BJ (cell line): Measurements from ENCODE around the gene CD226. TPM values are rescaled to one million over a fixed set of nuclear protein-coding genes. Genes with fewer than 3 reads are reported as not detected.
"Not testable (repeated sequence)": the region's sequence is repeated elsewhere in the genome, so short reads cannot be mapped to it uniquely, and the experiment has no call there.

ENCODE experiments used
- CTCF ChIA-PET: fragments of 350-600 bp; formaldehyde crosslinking; extraction: SDS; loops from one replicate; lab custom pipeline; 2021; ENCODE audit warnings: antibody characterized with exemption, inconsistent platforms; lab: Yijun Ruan, JAX
- POLR2A ChIA-PET: fragments of 300-600 bp; sonication (Branson Sonifier 250); formaldehyde crosslinking; extraction: SDS; loops from one replicate; lab custom pipeline; 2021; ENCODE audit warnings: antibody characterized with exemption; lab: Charles Lee
- DNase-seq: peaks from one replicate; pipeline ENCODE4 v3.0.0-alpha.2; 2011; ENCODE audit warnings: low read depth
- H3K27me3 ChIP-seq: 2 replicates; pipeline ENCODE4 v1.6.0; 2011; ENCODE audit warnings: low read length; ENCODE audit not compliant: control insufficient read depth, insufficient read depth
- H3K36me3 ChIP-seq: 2 replicates; pipeline ENCODE4 v1.5.1; 2011; ENCODE audit warnings: low read length; ENCODE audit not compliant: control insufficient read depth, insufficient read depth
- H3K4me3 ChIP-seq: 2 replicates; pipeline ENCODE4 v1.5.1; 2011; ENCODE audit warnings: low read depth, mild to moderate bottlenecking, control low read depth, low read length
- polyA plus RNA-seq: library from polyadenylated mRNA; depleted of rRNA; stranded (reverse); fragments of >200 nt; gene quantifications from 2 replicates; pipeline ENCODE4 v1.2.3, GENCODE V29; 2011
- TF ChIP-seq, protein P1 (sequence below): IDR thresholded peaks from 2 replicates; pipeline ENCODE4 v1.5.1; 2011; ENCODE audit warnings: low read depth, mild to moderate bottlenecking, control low read depth, inconsistent platforms, low read length, moderate library complexity; ENCODE audit not compliant: insufficient read depth

Gene CD226
- polyA plus RNA-seq, 1 experiment: 0.13 TPM

DNA sequence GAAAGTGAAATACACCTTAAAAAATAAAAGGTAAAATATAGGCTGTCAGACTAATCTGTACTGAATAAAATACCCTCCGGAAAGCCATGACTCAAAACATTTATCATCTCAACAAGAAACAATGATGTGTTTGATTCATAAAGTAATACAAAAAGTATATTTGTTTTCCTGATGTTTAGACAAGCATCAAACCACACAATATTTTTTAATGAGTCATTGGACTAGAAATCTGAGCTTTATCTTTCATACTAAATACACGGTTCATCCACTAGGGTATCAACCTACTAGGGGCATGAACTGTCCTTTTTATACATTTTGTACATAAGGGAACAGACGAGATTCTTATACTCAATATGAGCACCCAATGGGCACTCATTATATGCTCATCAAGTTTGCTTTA is 31.3 kb downstream of the CD226 start:
- TF ChIP-seq, protein P1, sequence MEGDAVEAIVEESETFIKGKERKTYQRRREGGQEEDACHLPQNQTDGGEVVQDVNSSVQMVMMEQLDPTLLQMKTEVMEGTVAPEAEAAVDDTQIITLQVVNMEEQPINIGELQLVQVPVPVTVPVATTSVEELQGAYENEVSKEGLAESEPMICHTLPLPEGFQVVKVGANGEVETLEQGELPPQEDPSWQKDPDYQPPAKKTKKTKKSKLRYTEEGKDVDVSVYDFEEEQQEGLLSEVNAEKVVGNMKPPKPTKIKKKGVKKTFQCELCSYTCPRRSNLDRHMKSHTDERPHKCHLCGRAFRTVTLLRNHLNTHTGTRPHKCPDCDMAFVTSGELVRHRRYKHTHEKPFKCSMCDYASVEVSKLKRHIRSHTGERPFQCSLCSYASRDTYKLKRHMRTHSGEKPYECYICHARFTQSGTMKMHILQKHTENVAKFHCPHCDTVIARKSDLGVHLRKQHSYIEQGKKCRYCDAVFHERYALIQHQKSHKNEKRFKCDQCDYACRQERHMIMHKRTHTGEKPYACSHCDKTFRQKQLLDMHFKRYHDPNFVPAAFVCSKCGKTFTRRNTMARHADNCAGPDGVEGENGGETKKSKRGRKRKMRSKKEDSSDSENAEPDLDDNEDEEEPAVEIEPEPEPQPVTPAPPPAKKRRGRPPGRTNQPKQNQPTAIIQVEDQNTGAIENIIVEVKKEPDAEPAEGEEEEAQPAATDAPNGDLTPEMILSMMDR: no peak
- Histone ChIP-seq H3K4me3 (no peak overlapping the region), H3K27me3 (no peaks in the 10 kb centered on the region), H3K36me3 (no peaks in the 10 kb centered on the region)
- POLR2A ChIA-PET: no interaction called here
- CTCF ChIA-PET: interaction anchor here (1.2 to 2.1 kb wide), 3 partner anchors 10 to 18 kb away, joined by 3 to 6 read pairs (median 4); no protein-coding TSS in a partner anchor
- DNase-seq: no peak

DNA sequence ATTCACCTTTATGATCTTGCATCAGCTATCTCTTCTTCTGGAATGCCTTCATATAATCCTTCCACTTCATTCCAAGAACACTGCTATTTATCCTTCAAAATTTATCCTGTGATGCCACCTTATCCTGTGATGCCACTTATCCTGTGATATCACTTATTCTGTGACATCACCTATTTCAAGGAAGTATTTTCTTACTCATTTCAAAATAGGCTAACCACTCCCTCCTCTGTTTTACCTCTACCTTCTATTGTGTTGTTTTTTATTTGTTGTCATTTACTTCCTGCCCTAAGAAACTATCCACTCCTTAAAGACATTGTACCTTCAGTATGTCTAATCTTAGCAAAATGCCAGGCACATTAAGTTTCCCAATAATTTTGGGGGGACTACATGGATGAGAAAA is 38.8 kb downstream of the CD226 start:
- TF ChIP-seq, protein P1: no peak

DNA sequence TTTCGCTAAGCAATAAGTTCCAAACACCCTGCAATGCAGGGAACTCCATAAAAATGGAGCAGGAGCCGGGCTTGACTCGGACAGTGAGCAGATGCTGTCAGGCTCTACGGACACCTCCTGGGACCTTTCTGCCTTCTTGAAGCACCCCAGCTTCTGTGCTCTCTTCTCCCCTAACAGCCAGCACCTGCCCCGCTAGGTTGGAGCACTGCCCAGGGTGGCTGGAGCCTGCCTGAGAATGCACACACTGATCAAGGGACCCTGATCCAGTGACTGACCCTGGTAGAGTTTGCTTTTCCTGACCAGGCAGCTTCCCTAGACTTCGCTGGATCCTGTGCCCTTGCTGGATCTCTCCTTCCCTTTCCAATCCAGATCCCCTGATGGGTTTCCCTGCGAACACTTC is 40.9 kb downstream of the CD226 start:
- Histone ChIP-seq H3K27me3 (no peaks in the 10 kb centered on the region), H3K4me3 (no peak overlapping the region), H3K36me3 (no peaks in the 10 kb centered on the region)
- TF ChIP-seq, protein P1: no peak
- CTCF ChIA-PET: no interaction called here
- POLR2A ChIA-PET: no interaction called here
- DNase-seq: no peak

More for the DNA sequence above, 38.8 kb downstream of the CD226 start:
- no peak for DNase-seq
- ChIA-PET POLR2A (no interaction called here), CTCF (no interaction called here)
- no peaks in the 10 kb centered on the region for H3K36me3 ChIP-seq
- H3K27me3 ChIP-seq: no peaks in the 10 kb centered on the region
- H3K4me3 ChIP-seq: no peak overlapping the region

- Histone ChIP-seq H3K27me3 (no peaks in the 10 kb centered on the region), H3K36me3 (no peaks in the 10 kb centered on the region), H3K4me3 (no peak overlapping the region)
- no peak for DNase-seq
- ChIA-PET POLR2A (no interaction called here), CTCF (no interaction called here)
- TF ChIP-seq, protein P1: no peak
Observed at GRCh38 chr18:69900941-69901340, 46.7 kb downstream of the CD226 start.

- H3K36me3 ChIP-seq, H3K27me3 ChIP-seq, POLR2A ChIA-PET, H3K4me3 ChIP-seq, CTCF ChIA-PET, DNase-seq: not testable (repeated sequence)
Observed at GRCh38 chr18:69899154-69899923, 48.3 kb downstream of the CD226 start.
